ENCODE results near the gene CRYGS.

CRYGS gene

DNA sequence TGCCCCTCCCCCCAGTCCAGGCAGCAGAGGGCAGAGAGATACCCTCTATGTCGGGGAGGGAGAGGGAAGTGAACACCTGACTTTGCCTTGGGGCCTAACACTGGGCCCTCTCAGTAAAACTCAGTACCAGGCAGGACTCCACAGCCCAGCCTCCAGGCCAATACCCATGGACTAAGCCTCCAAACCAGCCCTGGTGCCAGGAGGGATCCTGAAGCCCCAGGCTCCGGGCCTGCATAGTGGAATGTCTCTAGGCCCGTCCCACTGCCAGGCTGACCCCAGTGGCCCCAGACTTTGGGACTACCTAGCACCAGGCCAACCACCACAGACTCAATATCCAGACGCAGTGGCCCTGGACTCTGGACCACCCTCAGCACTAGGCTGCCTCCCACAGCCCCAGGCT, 46.6 kb downstream of the CRYGS start:
- in situ Hi-C loops (cut with HindIII; ENCODE audit: low sequenced_read_pairs), result no loop called here

GRCh38 chr3:186496635-186497034, 47.5 kb downstream of the CRYGS start:
- DNase-seq (ENCODE audit: low read depth, low spot score), result no peak
- no peak for TF ChIP-seq CTCF (IDR thresholded peaks at IDR 0.05; ENCODE audit: low read depth, low read length)
- in situ Hi-C loops (cut with HindIII; ENCODE audit: low sequenced_read_pairs), result no loop called here
- no peak overlapping the region for H3K4me3 ChIP-seq (ENCODE audit: low read depth, low read length)

More for the DNA sequence above, 46.6 kb downstream of the CRYGS start:
- no peak for TF ChIP-seq CTCF (IDR thresholded peaks at IDR 0.05; ENCODE audit: low read depth, low read length)
- H3K4me3 ChIP-seq (ENCODE audit: low read depth, low read length), result no peak overlapping the region
- no peak for DNase-seq (ENCODE audit: low read depth, low spot score)

DNA sequence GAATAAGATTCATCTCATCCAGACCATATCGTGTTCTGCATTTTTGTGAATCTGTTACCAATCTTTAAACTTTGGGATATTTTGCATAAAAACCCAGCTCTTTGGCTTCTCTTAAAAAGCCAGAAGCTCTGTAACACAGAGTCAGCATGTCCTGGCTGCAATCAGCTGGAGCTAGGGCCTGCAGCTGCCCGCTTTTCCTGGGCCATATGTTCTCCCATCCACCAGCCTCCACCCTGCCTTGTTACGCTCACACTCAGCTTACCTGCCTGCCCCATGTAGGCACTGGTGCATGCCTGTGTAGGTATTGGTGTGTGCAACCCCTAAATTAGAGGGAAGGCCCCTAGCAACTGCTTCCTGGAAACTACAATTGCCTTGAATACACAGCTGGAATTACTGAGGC, 48.2 kb downstream of the CRYGS start:
- no peak for TF ChIP-seq CTCF (IDR thresholded peaks at IDR 0.05; ENCODE audit: low read depth, low read length)
- DNase-seq (ENCODE audit: low read depth, low spot score), result no peak
- in situ Hi-C loops (cut with HindIII; ENCODE audit: low sequenced_read_pairs), result no loop called here
- H3K4me3 ChIP-seq (ENCODE audit: low read depth, low read length), result no peak overlapping the region

DNA sequence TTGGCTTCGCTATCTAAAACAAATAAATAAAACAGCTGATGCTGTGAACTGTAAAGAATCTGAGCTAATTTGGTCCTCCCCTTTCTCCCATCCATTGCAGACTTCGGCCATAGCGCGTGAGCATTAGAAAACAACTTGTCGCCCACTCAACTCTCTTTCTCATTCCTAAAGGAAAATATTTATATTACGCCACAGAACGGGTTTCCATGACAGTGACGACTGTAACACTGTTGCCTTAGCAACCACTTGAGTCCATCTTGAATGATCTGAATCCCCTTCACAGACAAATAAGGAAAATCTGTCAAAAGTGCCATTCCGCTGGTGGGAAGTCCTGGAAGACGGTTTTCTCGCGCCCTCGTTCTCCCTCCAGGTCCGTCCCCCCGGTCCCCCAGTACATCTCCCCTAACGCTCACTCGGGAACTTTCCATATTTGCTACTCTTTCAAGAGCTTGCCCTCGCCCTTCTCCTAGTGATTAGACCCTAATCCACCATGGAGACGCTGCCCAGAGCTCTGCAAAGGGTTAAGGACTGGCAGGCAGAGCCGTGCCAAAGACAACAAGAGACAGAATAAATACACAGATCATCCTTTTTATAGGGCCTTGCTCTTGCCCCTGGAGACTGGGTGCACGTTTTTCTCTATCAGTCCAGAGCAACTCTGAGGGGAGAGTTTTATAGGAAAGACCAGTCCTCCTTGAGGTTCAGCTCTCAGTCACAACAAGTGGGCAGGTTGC, 50.5 kb downstream of the CRYGS start:
- no peak overlapping the region for H3K4me3 ChIP-seq (ENCODE audit: low read depth, low read length)
- DNase-seq (ENCODE audit: low read depth, low spot score), result peak; percentile 21
- TF ChIP-seq CTCF (IDR thresholded peaks at IDR 0.05; ENCODE audit: low read depth, low read length), result no peak
- in situ Hi-C loops (cut with HindIII; ENCODE audit: low sequenced_read_pairs), result no loop called here

DNA sequence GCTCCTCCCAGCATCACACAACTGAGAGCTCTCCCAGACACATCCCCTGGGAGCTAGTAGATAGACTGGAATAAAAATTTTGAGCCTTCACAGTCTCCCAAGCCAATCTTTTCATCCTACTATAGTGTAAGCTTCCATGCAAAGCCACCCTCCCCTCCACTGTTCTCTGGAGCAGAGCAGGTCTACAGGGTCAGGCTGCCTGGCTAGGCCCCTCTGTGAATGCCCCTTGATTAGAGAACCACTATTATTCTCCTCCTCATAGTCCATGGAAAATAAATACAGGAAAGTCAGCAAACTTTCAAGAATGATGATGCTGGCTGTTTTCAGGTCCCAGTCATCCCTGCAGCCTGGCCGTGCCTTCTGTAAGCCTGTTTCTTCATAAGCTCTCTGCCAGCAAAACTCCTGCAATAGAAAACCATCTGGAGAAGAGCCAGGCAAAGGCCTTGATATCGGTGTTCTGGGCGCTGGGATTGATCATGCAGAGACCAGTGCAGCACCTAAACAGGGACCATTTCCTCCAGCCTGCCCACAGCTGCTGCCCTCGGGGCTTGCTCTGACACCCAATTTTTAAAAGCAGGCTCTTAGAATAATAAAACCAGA, 51.7 kb downstream of the CRYGS start:
- in situ Hi-C loops (cut with HindIII; ENCODE audit: low sequenced_read_pairs), result no loop called here
- no peak overlapping the region for H3K4me3 ChIP-seq (ENCODE audit: low read depth, low read length)
- DNase-seq (ENCODE audit: low read depth, low spot score), result no peak
- no peak for TF ChIP-seq CTCF (IDR thresholded peaks at IDR 0.05; ENCODE audit: low read depth, low read length)

DNA sequence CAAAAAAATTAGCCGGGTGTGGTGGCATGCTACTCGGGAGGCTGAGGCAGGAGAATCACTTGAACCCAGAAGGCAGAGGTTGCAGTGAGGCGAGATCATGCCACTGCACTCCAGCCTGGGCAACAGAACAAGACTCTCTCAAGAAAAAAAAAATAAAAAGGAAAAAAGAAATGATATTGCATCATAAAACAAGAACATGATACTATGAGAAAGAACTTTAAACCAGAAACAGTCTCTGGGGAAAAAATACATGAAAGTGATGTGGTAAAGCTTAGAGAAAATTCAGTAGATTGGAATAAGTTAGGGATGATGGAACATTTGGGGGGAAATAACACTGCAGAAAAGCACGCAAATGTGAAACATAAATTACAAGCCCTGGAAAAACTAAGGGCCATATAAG, 54.7 kb downstream of the CRYGS start:
- DNase-seq (ENCODE audit: low read depth, low spot score), result no peak
- in situ Hi-C loops (cut with HindIII; ENCODE audit: low sequenced_read_pairs), result no loop called here
- no peak overlapping the region for H3K4me3 ChIP-seq (ENCODE audit: low read depth, low read length)
- no peak for TF ChIP-seq CTCF (IDR thresholded peaks at IDR 0.05; ENCODE audit: low read depth, low read length)

All from astrocyte of the spinal cord (primary cell).